Activated naive CD8-positive, alpha-beta T cell (primary cell): ENCODE measurements around the gene NPTXR.

Experiments used
- H3K27ac Mint-ChIP-seq: one replicate; pipeline ENCODE4 v1.8.0; 2021; ENCODE audit warnings: mixed read lengths
- H3K27me3 Mint-ChIP-seq: one replicate; pipeline ENCODE4 v1.8.0; 2021; ENCODE audit warnings: mixed read lengths
- H3K36me3 Mint-ChIP-seq: one replicate; pipeline ENCODE4 v1.8.0; 2021; ENCODE audit warnings: mixed read lengths
- H3K4me1 Mint-ChIP-seq: one replicate; pipeline ENCODE4 v1.8.0; 2021; ENCODE audit warnings: low read depth, mixed read lengths
- H3K4me3 Mint-ChIP-seq: one replicate; pipeline ENCODE4 v1.8.0; 2021; ENCODE audit warnings: mild to moderate bottlenecking, mixed read lengths
- H3K9me3 Mint-ChIP-seq: one replicate; pipeline ENCODE4 v1.8.0; 2021; ENCODE audit warnings: low read depth, mixed read lengths

Gene NPTXR

DNA sequence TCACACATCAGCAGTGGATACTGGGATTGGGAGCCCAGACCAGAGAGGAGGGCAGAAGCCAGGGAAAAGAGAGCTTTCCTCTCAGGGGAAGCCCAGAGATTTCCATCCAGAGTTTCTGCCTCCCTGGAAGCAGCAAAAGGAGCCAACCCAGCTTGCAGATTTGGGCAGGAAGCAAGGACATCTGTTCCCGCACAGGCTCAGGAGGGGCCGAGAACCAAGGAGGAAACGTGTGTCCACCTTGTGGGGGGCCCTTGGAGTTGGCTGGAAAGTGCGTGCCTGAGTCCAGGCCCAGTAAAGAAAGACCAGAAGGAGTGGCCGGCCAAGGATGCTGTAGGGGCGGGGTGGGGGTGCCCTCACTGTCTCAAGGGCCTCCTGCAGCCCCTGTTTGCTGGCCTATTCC lies 6.0 kb upstream of the NPTXR start:
- H3K4me1 Mint-ChIP-seq = no peaks in the 10 kb centered on the region
- no peak overlapping the region for H3K27ac Mint-ChIP-seq
- H3K9me3 Mint-ChIP-seq = no peaks in the 10 kb centered on the region
- H3K4me3 Mint-ChIP-seq = no peak overlapping the region
- H3K36me3 Mint-ChIP-seq = no peaks in the 10 kb centered on the region
- peaks cover 2% of the 10 kb centered on the region for H3K27me3 Mint-ChIP-seq

DNA sequence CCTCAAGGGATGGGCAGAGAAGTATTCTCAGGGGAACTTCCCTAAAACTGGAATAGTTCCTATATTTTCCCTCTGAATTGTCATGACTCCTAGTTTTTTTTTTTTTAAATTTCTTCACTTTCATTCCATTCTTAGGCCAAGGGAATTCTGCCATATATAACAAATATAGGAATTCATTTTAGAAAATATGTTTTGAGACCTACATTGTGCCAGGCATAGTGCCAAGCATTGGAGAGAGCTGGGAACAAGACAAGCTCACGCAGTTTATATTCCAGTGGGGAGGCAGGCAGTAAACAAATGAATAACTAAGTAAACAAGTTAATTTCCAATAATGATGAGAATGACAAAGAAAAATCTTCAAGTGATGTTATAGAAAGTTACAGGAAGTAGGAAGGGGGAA lies 2.6 kb upstream of the NPTXR start:
- H3K27me3 Mint-ChIP-seq = peaks cover 4% of the 10 kb centered on the region
- H3K27ac Mint-ChIP-seq = no peak overlapping the region
- H3K4me1 Mint-ChIP-seq = peaks cover 11% of the 10 kb centered on the region
- H3K36me3 Mint-ChIP-seq = no peaks in the 10 kb centered on the region
- H3K9me3 Mint-ChIP-seq = no peaks in the 10 kb centered on the region
- no peak overlapping the region for H3K4me3 Mint-ChIP-seq

DNA sequence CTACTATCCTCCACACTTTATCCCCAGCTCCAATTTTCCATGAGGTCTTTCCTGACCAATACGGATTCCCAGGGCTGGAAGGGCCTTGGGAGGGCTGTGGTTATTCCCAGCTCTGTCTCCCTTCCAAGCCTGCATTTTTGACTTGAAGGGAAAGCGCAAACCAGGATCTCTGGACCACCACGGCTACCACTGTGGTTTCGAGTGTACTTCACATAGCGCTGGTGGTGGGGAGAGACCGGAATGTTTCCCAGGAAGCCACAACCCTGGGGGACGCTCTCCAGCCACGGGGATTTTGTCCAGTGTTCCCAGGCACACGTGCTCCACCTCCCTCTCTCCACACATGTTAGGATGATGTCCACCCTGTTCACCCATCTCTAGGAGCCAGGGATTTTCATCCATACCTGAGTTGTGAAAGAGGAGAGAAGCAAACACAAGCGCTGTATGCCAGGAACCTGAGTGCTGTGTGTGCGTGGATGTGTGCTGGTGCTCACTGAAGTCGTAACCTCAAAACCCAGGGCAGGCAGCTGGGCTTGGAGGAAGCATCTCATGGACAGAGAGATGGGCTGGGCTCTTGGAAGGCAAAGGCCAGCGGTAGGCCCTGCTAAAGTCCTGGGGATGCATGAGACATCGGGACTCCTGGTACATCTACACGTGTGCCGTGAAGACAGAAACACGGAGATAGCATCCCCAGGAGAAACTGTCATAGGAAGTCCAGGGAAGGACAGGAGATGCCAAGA lies 1.3 kb upstream of the NPTXR start:
- Mint-ChIP-seq H3K4me3 (peak overlapping the region; percentile 54), H3K27me3 (peaks cover 4% of the 10 kb centered on the region), H3K27ac (no peak overlapping the region), H3K4me1 (peaks cover 18% of the 10 kb centered on the region), H3K9me3 (no peaks in the 10 kb centered on the region), H3K36me3 (no peaks in the 10 kb centered on the region)

DNA sequence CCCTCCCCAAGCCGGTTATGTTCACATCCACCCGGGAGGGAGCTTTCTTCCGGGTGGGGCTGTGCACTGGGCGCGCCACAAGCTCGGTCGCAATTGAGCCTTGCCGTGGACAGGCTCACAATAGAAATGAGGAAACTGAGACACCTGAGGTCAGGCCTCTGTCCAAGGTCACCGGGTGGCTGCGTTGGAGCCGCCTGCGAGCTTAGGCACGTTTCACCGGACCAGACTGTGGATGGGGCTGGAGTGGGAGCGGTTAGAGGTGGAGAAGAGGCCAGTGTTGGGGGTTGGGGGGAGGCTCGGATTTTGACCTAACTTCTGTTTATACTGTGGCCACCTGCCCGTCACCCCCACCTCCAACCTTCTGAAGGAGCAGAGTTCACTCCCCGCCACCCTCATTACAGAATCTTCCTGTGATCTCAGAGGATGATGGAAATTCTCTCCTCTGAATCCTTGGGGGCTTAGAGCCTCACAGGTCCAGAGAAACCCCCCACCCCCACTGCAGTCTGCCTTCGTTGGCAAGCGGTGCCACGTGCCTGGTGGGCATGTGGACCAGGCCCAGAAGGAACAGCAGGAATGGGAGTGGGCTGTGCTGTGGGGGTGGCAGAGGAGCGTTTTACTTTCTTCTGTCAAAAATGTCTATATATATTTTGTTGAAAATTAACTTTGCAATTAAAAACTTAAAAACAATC lies 631 bp upstream of the NPTXR start:
- H3K9me3 Mint-ChIP-seq = no peaks in the 10 kb centered on the region
- peak overlapping the region; percentile 65 for H3K4me3 Mint-ChIP-seq
- no peak overlapping the region for H3K27ac Mint-ChIP-seq
- H3K4me1 Mint-ChIP-seq = peaks cover 24% of the 10 kb centered on the region
- peaks cover 4% of the 10 kb centered on the region for H3K36me3 Mint-ChIP-seq
- H3K27me3 Mint-ChIP-seq = peaks cover 6% of the 10 kb centered on the region

DNA sequence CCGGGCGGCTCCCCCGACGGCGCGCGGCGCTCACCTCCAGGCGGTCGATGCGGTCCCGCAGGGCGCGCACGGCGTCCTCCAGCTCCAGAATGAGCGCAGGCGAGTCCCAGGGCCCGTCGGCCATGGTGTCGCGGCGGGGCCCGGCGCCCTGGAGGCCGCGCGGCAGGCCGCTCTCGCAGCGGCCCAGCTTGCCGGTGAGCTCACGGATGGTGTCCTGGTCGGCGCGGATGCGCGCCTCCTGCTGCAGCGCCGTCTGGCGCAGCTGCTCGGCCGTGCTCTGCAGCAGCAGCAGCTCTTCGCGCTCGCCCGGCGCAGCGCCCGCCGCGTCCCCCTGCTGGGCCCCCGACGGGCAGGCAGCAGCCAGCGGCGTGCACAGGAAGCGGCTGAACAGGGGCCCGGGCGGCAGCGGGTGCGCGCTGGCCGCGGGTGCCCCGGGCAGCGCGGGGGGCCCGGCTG lies 599 bp downstream of the NPTXR start:
- Mint-ChIP-seq H3K27ac (no peak overlapping the region), H3K4me3 (no peak overlapping the region), H3K4me1 (peaks cover 24% of the 10 kb centered on the region), H3K9me3 (no peaks in the 10 kb centered on the region), H3K36me3 (peaks cover 4% of the 10 kb centered on the region), H3K27me3 (peaks cover 6% of the 10 kb centered on the region)

DNA sequence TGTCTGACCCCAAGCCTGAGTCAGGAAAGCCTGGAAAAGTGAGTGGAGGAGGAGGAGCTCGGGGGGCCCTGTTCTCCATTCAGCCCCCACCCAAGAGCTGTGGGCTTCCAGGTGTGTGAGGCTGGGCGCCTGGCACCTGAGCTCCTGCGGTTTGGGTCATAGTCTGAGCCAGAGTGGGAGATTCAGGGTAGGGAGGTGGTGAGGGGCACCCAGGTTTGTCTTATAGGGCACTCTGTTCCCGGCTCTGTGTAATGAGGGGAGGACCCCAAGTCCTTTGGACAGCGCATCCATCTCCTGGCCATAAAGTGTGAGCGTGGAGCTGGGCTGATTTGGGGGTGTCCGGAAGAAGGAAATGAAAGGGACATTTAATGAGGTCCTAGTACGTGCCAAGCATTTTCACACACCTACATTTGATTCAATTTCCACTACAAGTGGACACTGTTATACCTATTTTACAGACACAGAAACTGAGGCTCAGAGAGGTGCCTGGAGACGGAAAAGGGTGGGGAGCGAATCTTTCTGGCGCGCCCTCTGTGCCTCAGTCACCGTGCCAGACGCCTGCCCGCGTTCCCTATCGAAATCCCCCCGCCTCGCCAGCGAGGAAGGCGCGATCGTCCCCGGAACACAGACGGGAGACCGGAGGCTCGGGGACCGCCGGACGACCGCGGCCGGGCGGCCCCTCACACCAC lies 1.2 kb downstream of the NPTXR start:
- H3K27ac Mint-ChIP-seq = peak overlapping the region; percentile 68
- peaks cover 4% of the 10 kb centered on the region for H3K36me3 Mint-ChIP-seq
- H3K9me3 Mint-ChIP-seq = no peaks in the 10 kb centered on the region
- peak overlapping the region; percentile 88 for H3K4me3 Mint-ChIP-seq
- H3K27me3 Mint-ChIP-seq = peaks cover 6% of the 10 kb centered on the region
- H3K4me1 Mint-ChIP-seq = peaks cover 26% of the 10 kb centered on the region

DNA sequence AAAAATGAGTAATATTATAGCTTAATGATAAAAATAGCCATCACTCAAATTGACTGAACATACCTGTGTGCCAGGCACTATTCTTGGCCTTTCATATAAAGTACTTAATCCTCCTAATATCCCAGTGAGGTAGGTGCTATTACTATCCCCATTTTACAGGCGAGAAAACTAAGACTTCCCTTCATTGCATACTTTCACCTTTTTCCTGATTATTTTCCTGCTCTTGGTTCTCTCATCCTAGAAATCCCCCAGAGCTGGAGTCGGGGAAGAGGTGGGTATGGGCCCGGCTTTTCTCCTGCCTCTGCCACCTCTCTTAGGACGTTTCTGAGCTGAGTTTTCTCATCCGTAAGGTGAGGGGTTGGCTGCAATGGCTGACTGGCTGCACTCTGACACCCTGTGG lies 2.2 kb downstream of the NPTXR start:
- Mint-ChIP-seq H3K4me3 (peak overlapping the region; percentile 88), H3K27me3 (peaks cover 6% of the 10 kb centered on the region), H3K36me3 (peaks cover 4% of the 10 kb centered on the region), H3K9me3 (no peaks in the 10 kb centered on the region), H3K27ac (no peak overlapping the region), H3K4me1 (peaks cover 26% of the 10 kb centered on the region)

DNA sequence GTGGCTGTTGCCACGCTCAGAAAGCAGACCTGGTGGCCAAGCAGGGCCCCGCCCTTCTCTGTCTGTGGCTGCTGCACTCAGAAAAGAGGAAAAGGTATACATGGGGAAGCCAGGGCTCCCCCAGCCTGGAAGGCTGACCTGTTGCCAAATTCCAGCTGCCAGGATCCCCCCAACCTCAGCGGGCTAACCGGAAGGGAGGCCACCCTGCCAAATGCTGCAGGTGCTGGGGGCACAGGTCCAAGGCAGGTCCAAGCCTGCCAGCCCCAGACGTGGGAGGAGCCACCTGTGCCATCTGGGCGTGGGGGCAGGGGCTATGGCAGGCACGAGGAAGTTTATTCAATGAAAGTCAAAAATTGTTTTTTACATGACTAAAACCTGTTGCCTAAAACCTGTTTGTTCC lies 2.6 kb downstream of the NPTXR start:
- peaks cover 4% of the 10 kb centered on the region for H3K36me3 Mint-ChIP-seq
- H3K27ac Mint-ChIP-seq = no peak overlapping the region
- no peak overlapping the region for H3K4me3 Mint-ChIP-seq
- H3K4me1 Mint-ChIP-seq = peaks cover 26% of the 10 kb centered on the region
- no peaks in the 10 kb centered on the region for H3K9me3 Mint-ChIP-seq
- peaks cover 6% of the 10 kb centered on the region for H3K27me3 Mint-ChIP-seq

DNA sequence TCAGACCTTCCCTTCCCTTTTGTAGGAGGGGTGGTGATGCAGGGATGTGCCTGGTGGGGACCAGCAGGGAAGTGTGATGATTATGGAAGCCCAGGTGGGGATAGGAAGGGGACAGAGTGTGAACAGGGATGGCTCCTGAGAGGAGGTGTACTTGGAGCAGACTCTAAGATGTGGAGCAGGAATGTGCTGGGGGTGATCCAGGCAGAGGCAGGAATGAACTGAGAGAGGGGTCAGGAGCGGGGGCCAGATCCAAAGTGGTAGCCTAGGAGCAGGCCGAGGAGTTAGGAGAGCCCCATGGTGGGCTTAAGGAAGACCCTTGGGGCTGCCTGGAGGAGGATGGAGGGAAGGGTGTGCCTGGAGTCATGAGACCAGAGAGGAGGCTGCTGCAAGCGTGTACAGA lies 3.7 kb downstream of the NPTXR start:
- Mint-ChIP-seq H3K9me3 (no peaks in the 10 kb centered on the region), H3K27ac (no peak overlapping the region), H3K4me3 (no peak overlapping the region), H3K27me3 (peaks cover 6% of the 10 kb centered on the region), H3K4me1 (peaks cover 26% of the 10 kb centered on the region), H3K36me3 (peaks cover 4% of the 10 kb centered on the region)

DNA sequence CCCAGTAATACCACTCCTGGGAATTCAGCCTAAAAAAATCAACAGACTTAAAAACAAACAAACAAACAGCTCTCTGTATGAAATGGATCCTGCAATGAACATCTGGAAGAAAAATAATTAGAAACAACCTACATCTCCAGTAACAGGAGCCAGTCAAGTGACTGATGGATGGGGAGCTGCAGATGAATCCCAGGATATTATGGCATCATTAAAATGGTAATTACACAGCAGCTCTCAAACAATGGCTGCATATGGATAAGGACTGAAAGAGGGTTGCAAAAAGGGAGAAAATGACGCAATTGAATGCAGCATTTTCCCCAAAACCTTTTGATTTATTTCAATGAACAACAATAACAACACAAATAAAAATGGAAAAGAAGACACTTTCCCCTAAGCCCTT lies 4.1 kb downstream of the NPTXR start:
- Mint-ChIP-seq H3K4me3 (no peak overlapping the region), H3K9me3 (no peaks in the 10 kb centered on the region), H3K27ac (no peak overlapping the region), H3K36me3 (peaks cover 4% of the 10 kb centered on the region), H3K27me3 (peaks cover 6% of the 10 kb centered on the region), H3K4me1 (peaks cover 26% of the 10 kb centered on the region)

DNA sequence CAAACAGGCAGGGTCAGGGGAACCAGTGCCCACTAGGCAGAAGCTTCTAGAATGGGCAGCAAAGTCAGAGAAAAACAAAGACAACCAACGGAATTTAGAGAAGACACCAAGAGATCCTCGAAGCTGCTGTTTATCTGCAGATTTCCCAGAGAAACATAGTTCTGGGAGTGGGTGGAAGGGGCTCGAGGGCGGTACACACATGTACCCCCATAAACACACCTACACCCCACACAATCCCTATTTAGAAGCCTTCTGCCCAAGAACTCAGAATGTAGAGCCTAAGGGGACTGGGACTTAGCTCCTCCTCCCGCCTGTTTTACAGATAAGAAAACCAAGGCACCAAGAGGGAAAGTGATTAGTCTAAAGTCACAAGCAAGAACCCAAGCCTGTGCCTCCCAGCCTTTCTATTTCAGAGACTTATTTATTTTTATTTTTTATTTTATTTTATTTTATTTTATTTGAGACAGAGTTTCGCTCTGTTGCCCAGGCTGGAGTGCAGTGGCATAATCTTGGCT lies 6.4 kb downstream of the NPTXR start:
- H3K27me3 Mint-ChIP-seq = peaks cover 4% of the 10 kb centered on the region
- H3K4me3 Mint-ChIP-seq = no peak overlapping the region
- H3K27ac Mint-ChIP-seq = no peak overlapping the region
- peaks cover 19% of the 10 kb centered on the region for H3K4me1 Mint-ChIP-seq
- H3K9me3 Mint-ChIP-seq = no peaks in the 10 kb centered on the region
- peaks cover 4% of the 10 kb centered on the region for H3K36me3 Mint-ChIP-seq

DNA sequence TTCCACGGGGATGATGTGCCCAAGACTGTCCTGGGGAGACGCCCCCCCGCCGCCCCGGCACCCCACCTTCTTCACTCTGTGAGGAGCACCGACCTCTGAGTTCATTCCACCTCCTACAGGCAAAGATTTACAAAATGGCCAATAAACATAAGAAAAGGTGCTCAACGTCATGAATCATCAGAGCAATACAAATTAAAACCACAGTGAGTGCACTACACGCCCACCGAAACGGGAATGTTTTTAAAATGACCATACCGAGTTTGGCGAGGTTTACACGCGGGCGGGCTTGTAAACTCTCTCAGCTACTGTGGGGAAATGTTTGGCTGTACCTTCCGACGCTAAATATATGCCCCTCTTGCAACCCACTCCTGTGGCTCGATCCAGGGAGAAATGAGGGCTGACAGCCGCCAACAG lies 7.9 kb downstream of the NPTXR start:
- Mint-ChIP-seq H3K9me3 (no peaks in the 10 kb centered on the region), H3K36me3 (peaks cover 4% of the 10 kb centered on the region), H3K27me3 (peaks cover 2% of the 10 kb centered on the region), H3K27ac (no peak overlapping the region), H3K4me3 (no peak overlapping the region), H3K4me1 (peaks cover 15% of the 10 kb centered on the region)

DNA sequence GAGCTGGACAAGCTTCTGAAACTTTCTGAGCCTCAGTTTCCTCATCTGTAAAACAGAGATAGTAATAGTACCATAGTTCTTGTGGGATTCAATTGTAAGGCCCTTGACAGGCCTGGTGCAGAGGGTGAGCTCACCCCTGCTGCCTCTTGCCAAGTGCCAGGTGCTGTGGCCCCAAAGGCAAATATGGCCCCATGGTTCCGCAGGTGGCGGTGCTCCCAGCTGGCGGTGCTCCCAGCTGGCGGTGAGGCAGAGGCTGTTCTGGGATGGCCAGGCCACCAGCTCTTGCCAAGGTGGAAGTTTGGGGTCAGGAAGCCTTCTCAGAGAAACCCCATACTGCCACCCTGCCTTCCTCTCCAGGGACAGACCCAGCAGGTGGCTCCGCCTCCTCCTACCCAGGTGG lies 8.8 kb downstream of the NPTXR start:
- H3K27me3 Mint-ChIP-seq = peaks cover 2% of the 10 kb centered on the region
- H3K4me3 Mint-ChIP-seq = no peak overlapping the region
- H3K4me1 Mint-ChIP-seq = peaks cover 6% of the 10 kb centered on the region
- no peak overlapping the region for H3K27ac Mint-ChIP-seq
- H3K36me3 Mint-ChIP-seq = peaks cover 3% of the 10 kb centered on the region
- no peaks in the 10 kb centered on the region for H3K9me3 Mint-ChIP-seq

DNA sequence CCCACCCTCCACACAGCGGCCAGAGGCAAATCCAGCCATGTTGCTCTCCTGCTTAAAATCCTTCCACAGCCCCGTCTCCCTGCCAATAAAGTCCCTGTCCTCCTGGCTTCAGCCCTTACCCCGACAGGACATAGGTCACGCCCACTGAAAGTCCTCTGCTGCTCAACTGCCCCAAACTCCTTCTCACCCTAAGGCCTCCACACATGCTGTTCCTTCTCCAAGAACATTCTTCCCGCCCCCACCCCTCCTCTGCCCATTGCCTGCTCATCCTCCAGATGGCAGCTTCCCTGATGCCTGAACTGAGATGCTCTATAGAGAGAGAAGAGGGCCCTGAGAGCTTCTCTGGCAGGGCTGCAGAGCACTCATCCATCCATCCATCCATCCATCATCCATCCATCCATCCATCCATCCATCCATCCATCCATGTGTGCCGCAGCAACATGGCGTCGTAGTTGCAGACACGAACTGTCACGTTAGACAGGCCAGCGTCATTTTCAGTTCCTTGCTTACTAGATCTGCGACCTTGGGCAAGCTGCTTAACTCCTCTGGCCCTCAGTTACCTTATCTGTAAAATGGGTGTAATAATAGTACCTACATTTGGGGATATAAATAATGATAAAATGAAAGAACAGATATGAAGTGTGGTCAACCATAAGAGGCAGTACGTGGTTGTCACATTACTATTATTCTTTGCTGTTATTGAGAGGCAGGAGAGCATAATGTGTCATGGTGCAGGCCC lies 9.4 kb downstream of the NPTXR start:
- Mint-ChIP-seq H3K27ac (no peak overlapping the region), H3K9me3 (no peaks in the 10 kb centered on the region), H3K4me3 (no peak overlapping the region), H3K36me3 (no peaks in the 10 kb centered on the region), H3K4me1 (peaks cover 2% of the 10 kb centered on the region), H3K27me3 (no peaks in the 10 kb centered on the region)
